Suppressor macrophage treated with lipopolysaccharide for 1 hour (primary cell): Measurements from ENCODE around the gene TTC16.
A peak's percentile ranks its signal among the peaks of the same experiment; 100 is the strongest.

Experiments used
- DNase-seq, 3 donors: peaks; one replicate each; pipeline ENCODE4 v3.0.0-alpha.2; 2020 to 2022

Gene TTC16

DNA sequence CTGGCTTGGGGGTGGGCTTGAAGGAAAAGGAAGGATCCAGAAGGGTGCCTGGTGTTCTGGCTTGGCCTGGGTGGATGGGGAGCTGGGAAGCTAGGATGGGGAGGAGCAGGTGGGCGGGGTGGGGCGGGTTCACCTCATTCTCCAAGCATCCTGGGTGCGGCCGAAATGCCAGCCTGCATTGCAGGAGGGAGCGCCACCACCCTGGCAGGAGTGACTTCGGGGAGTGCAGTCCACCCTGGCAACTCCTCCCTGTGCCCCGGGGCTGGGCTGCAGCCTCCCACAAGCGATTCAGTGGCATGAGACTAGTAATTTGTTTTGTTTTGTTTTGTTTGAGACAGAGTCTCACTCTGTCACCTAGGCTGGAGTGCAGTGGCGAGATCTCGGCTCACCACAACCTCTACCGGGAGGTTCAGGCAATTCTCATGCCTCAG is 5.5 kb downstream of the TTC16 start:
- no peak for DNase-seq

DNA sequence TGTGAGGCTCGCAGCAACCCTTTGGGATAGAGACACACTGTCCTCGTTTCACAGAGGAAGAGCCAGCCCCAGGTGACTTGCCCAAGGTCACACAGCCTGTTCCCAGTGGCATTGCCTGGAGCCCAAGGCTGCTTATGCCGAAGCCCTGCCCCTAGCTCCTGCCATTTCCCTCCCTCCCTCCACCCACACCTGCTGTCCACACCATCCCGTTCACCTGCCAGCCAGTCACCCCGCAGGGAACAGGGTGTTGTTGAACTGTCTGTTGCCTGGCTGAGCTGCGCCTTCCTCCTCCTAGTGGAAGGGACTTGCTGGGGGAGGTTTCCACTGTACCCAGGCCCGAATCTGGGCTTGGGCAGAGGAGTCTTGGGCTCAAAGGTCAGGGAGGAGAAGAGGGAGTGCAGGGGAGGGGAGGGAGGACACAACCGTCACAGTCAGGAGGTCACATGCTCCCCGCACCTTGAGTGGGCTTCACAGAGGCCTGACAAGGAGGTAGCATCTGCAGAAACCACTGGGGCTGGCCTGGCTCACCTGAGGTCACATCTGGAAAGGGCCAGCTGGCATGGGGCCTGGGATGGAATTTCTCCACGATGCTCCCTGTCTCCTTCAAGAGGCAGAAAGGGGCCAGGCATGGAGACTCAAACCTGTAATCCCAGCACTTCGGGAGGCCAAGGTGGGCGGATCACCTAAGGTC is 6.3 kb downstream of the TTC16 start:
- no peak for DNase-seq

DNA sequence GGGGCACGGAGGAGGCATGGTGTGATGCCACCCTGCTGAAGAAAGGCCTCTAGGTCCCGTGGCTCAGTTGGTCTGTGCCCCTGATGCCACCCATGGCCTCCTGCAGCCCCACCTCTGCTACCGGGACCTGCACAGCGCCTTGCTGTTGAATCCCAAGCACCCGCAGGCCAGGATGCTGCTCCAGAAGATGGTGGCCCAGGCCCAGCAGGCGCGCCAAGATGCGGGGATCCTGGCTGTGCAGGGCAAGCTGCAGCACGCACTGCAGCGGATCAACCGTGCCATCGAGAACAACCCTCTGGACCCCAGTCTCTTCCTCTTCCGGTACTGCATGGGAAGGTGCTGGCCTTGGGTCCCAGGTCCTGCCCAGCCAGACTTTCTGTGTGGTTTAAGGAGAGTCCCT is 7.1 kb downstream of the TTC16 start:
- no peak for DNase-seq

DNA sequence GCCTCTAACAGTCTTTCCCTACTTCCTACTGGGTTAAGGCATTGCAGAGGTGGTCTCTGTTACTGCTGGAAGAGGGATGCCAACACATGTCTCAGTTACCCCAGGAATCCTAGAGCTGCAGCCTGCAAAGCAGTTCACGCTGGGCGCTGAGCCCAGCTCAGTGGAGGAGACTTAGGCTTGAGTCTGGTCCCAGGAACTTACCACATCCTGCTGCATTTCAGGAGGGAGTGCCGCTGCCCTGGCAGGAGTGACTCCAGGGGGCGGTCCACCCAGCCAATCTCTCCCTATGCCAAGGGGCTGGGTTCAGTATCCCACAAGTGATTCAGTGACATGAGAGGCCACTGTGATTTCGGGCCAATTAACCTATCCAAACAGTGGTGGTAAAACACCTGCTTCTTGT is 7.6 kb downstream of the TTC16 start:
- DNase-seq, result no peak

DNA sequence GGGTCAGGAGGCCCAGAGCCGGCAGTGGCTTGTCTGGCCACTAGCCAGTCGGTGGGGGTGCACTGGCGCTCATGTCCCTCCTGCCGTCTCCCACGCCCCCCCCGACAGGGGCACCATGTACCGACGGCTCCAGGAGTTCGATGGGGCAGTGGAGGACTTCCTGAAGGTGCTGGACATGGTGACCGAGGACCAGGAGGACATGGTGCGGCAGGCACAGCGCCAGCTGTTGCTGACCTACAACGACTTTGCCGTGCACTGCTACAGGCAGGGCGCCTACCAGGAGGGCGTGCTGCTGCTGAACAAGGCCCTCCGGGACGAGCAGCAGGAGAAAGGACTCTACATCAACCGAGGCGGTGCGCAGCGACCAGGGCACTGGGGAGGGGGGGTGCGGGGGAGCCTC is 8.1 kb downstream of the TTC16 start:
- DNase-seq, result no peak

DNA sequence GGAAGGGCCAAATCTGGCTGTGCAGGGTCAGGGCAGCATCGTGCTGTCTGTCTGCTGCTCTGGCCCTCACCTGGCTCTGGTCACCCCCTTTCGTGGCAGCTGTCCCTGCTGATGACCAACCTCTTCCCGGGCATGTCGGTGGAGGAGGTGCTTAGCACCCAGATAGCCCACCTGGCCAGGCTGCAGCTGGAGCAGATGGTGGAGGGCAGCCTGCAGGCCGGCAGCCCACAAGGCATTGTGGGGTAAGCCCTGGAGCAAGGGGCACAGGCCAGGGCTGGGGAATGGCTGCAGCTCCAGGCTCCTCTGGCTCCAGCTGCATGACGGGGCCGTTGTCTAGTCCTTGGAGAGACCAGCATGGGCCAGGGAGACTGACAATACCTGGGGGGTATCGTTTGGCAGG is 11.0 kb downstream of the TTC16 start:
- no peak for DNase-seq

DNA sequence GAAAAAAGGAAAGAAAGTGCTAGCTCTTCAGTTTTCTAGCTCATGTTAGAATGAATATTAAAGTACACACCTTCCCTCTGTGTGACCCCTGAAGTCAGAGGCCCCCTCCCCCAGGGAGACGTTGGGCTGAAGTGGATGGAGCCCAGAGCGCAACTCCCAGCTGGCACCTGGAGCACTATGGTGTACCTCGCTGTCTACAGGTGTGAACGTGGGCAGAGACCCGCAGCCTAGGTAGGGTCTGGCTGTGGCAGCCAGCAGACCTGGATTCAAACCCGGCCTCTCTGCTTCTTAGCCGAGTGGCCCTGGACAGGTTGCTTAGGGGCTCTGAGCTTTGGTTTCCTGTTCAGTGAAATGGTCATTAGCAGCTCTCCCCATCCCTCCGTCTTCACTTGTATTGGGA is 12.9 kb downstream of the TTC16 start:
- no peak for DNase-seq

DNA sequence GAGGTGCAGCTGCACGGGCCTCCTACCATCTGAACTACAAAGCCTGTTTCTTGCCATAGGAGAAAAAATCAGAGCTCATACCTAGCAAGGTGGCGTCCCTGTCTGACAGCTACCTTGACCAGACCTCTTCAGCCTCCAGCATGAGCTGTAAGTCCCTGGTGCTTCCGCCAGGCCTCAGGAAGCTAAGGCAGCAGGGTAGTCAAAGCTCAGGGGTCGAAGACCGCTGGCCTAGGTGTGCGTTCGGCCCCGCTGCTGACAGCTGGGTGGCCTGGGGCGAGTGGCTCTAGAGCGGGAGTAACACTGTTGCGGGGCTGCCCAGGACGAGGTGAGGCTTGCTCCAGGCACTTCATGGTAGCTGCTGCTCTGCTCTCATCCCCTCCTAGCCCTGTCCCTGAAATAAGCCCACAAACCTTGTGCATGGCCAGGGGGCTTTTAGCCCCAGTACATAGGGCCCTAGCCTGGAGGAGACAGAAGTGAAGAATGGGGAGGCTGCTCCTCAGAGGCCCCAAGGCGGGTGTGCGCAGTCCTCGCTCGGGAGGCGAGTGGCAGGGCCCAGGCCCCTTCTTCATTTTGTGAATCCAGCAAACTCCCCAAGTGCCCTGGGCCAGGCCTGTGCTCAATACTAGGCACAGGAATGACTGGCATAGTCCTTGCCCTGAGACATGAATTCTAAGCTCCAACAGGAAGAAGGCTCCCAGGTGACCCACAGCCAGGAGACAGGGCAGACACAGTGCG is 13.8 kb downstream of the TTC16 start:
- DNase-seq, result no peak

DNA sequence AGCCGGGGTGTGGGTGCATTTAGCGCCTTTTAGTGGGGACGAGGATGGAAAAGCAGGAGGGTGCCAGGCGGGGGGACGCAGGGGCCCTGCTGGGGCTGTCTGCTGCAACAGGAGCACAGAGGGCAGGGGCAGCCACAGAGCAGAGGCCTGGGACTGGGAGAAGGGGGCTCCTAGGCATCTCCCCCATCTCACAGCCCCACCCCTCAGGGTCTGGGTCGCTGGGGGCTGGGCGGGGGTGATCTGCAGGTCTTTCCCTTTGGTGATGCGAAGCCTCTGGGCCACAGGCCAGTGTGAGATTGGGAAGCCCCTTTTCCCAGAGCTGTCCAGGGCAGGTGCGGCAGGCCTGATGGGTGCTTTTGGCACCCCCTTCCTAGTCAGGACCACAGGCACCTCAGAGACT is 14.4 kb downstream of the TTC16 start:
- no peak for DNase-seq

DNA sequence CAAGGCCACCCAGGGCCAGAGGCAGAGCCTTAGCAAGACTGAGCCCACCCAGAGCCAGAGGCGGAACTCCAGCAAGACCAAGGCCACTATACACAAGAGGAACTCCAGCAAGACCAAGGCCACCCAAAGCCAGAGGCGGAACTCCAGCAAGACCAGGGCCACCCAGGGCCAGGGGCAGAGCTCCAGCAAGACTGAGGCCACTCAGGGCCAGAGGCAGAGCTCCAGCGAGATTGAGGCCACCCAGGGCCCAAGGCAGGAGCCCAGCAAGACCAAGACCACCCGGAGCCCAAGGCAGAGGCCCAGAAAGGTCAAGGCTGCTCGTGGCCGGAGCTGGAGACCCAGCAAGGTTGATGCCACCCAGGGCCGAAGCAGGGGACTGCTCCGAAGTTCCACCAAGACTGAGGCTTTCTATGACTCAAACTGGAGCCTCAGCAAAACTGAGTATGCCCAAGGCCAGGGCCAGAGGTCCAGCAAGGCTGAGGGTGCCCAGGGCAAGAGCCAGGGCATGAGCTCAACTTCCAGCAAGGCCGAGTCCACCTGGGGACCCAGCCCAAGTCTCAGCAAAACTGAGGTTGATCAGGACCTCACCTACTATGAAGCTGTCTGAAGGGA is 15.0 kb downstream of the TTC16 start:
- DNase-seq, result no peak

DNA sequence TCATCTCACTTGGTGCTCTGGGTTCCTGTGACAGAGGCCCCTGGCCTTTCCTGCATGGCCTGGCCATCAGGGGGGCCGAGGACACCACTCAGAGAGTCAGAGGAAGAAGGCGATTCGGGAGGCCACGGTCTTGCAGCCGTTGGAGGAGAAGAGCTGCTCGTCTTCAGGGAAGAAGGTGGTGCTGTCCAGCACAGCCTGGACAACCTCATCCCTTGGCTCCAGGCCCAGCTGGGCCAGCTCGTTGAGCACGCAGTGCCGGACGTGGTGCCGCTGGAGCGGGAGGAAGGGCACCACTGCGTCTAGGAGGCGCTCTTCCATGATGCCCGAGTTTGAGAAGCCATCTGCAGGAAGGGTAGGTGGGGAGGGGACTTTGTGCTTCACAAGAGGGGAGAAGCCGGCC is 16.1 kb downstream of the TTC16 start:
- no peak for DNase-seq

DNA sequence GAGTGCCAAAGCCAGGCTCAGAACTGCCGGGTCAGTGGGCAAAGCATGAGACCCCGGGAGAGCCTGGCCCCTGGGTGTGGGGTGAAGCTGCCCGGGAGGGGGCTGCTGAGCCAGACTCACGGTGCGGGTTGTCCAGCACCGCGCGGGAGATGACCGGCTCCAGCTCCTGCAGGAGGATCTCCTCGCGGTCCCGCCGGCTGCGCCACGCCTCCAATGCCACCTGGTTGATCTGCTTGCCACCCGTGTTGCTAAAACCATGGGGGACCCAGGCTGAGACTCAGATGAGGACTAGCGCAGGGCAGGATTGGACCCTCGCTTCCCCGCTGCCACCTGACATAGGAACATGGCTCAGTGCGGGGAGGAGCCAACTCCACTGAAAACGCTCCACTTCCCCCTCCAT is 16.6 kb downstream of the TTC16 start:
- no peak for DNase-seq

DNA sequence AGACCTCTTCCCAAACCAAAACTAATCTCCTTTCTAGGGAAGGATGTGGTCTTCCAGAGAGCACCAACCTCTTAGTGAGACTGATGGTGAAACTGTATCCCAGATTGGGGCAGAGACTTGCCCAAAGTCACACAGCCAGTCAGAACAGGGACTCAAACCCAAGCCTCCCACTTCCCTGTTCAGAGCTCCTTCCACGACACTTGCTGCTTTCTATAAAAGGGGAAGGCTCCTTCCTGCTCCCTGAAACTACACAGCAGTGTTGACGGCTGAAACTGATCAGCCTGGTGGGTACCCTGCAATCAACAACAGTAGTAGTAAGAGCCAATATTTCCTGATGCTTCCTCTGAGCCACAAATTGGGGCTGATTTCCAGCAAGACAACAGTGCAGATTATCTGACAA is 17.7 kb downstream of the TTC16 start:
- peak; percentile 21 to 32 (median 30) for DNase-seq

DNA sequence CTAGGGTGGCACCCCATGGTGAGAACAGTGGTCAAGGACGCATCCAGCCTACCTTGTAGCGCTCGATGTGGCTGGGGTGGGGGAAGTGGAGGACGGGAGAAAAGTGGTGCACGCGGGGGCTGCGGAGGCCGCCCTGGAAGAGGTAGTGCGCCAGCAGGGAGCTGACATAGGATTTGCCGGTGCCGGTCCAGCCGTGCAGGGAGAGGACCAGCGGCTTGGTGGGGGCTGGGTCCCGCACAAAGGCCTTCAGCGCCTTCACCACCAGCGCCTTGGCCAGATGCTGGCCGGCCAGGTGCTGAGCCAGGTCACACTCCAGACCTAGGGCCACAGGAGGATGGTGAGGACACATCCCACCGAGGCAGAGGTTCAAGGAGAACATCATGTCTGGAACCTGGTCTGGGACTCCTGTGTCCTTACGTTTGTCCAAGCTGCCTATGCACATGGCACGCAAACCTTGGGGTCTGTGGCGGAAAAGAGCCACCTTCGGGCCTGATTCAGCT is 18.4 kb downstream of the TTC16 start:
- no peak for DNase-seq

DNA sequence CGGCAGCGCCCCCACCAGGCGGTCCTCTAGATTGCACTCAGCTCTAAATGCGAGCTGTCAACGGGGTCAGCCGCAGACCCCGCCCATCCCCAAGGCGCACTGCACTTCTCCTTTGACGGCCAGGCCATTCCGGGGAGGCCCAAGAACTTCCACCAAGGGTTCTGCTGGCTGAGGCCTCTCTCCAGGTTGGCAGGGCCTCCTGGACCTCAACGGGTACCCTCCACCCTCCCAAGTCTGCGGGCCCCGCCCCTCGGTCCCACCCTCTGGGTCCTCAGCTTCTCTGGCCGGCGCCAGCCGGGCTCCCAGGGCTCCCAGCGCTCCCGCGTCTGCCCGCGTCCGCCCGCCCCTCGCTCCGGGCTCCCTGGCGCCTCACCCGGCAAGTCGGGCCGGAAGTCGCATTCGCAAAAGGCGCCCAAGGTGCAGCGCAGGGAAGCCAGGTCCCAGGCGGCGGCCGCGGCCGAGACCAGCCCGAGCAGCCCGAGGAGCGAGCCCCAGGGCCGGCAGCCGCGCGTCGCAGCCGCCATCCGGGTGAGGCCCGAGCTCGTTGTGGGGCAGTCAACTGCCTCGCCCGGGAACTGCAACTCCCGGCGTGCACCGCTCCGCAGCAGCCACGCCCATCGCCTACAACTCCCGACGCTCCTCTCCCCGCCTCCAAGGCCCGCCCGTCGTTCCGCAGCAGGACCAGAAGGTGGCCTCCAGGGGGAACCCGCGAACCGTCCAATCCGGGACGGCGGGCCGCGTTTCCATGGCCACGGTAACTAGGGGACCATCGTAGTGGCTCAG is 19.1 kb downstream of the TTC16 start, which contains the start of gene TOR2A:
Gene TOR2A, minus strand, starts transcription at position 548 of the 783 bp plus-strand sequence. Its CDS starts 24 bp downstream, at position 524.
- peak; percentile 98 to 99 (median 99) for DNase-seq

DNA sequence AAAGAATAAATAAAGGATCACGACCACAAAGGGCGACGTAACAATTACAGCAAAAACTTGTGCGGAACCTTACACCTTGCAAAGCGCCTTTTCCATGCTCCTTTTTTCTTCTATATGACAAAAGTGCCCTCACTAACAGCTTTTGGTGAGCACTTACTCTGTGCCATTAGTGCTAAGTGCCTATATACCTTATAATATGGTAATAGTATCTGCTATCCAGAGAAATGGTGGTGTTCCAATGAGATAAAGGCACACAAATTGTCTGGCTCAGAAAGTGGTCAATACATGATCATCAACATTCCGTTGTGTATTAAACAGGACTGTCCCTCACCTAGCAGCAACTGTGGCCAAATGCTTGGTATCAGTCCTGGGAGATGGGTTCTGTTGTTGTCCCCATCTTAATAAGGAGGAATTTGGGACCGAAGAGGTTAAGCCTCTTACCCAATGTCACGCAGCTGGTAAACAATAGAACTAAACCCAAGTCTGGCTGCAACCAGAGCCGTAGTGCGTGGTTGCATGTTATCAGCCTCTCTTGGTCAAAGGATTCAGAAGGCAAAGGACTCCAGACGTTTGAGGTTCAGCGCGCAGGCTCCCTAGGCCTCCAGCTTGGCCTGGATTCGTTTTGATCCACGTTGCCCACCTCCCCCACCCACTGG is 19.8 kb downstream of the TTC16 start:
- no peak for DNase-seq

DNA sequence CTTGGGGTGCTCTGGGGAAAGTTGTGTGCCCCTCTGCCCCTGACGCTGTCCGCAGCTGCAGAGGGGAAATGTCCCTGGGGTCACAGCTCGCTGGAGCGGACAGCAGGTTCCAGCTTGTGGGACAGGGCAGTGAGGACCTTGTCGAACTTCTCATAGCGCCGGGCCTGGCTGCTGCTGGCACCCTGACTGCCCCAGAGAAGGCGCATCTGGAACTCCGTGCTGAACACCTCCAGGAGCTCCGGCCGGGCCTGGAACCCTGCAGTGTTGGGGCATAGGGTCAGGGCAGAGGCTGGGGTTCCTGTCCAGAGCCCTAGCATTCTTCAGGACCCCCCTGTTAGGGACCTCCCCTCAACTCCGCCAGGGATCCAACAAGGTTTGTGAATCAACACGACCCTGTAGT is 22.8 kb downstream of the TTC16 start:
- no peak for DNase-seq

DNA sequence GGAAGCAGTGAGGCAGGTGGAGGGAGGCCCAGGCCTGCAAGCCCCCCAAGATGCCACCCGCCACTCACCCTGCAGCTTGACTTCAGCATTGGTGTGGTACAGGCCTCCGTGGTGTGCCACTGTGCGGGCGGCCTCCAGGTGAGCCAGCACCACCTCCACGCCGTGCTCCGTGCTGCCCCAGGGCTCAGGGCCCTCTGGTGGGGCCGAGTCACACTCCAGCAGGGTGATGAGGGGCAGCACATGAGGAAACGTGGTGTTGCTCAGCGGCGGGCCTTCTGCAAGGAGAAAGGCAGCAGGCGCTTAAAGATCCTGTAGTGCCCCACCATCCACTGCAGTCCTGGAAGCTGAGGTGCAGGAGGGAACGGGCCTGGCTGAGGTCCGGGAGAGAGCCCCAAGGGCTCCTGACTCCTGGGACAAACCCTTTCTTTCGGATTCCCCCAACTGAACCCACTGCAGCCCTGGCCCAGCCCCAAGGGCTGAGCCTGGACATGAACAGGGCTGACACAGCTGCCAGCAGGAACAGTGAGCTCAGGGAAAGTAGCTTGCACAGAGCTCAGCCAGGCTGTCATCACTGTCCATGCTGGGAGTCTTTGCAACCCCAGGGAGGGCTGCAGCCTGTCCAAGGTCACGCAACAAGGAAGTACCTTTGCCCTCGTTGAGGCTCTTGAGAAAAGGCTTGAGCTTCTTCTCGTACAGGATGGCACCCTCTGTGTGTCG is 23.9 kb downstream of the TTC16 start:
- DNase-seq, result peak in 1 of 3 donors; percentile 25

DNA sequence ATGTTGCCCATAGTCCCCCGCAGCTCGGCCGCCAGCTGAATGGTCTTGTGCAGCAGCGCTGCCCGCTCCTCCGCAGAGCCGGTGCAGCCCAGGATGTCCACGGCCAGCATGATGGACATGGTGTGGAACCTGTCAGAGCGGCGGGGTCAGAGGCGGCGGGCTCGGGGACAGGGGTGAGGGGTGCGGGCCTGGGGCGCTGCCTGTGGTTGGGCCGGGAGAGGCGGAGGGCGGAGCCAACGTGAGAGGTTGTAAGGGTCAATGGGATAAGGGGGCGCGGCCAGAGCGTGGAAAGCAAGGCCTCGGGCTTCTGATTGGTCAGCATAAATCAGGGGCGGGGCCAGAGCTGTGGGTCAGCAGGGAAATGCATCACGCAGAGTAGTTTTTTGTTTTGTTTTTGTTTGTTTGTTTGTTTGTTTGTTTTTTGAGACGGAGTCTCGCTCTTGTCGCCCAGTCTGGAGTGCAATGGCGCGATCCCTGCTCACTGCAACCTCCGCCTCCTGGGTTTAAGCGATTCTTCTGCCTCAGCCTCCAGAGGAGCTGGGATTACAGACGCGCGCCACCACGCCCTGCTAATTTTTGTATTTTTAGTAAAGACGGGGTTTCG is 26.1 kb downstream of the TTC16 start:
- peak in 1 of 3 donors; percentile 20 for DNase-seq

DNA sequence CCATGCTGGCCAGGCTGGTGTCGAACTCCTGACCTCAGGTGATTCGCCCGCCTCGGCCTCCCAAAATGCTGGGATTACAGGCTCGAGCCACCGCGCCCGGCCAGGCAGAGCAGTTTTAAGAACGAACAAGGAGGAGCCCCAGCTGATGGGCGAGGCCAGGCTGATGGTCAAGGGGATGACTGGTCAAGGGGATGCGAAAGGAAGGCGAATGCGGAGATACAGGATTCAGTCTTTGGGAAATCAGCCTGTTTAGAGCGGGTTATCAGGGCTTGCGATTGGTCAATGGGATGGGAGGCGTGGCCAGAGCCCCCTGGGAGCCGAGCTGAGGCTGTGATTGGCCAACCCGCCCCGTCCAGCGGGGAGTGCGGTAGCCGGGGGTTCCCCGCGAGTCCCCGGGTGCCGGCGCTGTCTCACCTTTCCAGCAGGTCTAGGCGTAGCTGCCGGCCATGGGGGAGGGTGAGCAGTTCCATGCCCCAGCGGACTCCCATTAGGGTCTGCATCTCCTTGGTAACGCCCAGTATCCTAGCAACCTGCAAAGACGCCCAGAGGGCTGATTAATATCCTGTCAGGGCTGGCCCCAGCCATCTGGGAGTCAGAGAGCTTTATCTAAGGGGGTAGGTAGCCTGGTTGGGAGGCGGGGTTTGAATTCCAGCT is 26.7 kb downstream of the TTC16 start:
- no peak for DNase-seq
